ENCODE results near the gene MS4A4A. TPM values are rescaled to one million over a fixed set of nuclear protein-coding genes. Genes with fewer than 3 reads are reported as not detected.

Gene MS4A4A
- polyA plus RNA-seq, 1 donor from 2014 or later, result not detected

DNA sequence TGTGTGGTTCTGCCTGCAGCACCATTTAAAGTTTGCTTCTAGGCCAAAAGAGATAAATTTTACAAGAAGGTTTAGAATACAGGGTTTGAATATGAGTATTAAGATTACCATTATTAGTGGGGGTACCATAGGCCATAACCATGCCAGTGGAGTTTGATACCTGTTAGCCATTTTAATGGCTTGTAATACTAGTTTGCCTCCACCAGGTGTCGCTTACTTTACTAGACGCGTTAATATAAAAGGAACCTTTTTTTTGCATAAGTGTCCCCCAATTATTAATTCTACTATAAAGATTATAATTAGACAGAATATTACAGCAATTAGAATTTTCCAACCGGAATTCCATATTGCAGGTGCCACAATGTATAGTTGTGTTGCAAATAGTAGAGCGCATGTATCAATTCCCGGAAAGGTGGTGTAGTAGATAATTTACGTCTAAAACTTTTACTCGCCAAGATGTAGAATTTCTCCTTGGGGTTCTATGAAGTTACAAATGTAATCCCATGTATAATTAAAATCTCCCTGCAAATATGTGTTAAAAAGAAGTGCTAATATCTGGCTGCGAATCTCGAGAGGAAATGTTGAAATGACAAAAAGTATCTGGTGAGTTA, 62.7 kb downstream of the MS4A4A start:
- TF ChIP-seq, protein P1, sequence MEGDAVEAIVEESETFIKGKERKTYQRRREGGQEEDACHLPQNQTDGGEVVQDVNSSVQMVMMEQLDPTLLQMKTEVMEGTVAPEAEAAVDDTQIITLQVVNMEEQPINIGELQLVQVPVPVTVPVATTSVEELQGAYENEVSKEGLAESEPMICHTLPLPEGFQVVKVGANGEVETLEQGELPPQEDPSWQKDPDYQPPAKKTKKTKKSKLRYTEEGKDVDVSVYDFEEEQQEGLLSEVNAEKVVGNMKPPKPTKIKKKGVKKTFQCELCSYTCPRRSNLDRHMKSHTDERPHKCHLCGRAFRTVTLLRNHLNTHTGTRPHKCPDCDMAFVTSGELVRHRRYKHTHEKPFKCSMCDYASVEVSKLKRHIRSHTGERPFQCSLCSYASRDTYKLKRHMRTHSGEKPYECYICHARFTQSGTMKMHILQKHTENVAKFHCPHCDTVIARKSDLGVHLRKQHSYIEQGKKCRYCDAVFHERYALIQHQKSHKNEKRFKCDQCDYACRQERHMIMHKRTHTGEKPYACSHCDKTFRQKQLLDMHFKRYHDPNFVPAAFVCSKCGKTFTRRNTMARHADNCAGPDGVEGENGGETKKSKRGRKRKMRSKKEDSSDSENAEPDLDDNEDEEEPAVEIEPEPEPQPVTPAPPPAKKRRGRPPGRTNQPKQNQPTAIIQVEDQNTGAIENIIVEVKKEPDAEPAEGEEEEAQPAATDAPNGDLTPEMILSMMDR (IDR thresholded peaks at IDR 0.05; ENCODE audit: poor library complexity, severe bottlenecking), result peak; percentile 42
- TF ChIP-seq TAF1 (IDR thresholded peaks at IDR 0.05; ENCODE audit: low read depth) (no peak), SMC3 (conservative IDR thresholded peaks at IDR 0.05; ENCODE audit: poor library complexity) (no peak), MXI1 (conservative IDR thresholded peaks at IDR 0.05; ENCODE audit: poor library complexity, severe bottlenecking) (no peak), EZH2 (IDR thresholded peaks at IDR 0.05; ENCODE audit: borderline replicate concordance, insufficient read depth, low read length, poor library complexity, severe bottlenecking) (no peak)
- H3K27ac ChIP-seq (ENCODE audit: low read length), result no peak overlapping the region

DNA sequence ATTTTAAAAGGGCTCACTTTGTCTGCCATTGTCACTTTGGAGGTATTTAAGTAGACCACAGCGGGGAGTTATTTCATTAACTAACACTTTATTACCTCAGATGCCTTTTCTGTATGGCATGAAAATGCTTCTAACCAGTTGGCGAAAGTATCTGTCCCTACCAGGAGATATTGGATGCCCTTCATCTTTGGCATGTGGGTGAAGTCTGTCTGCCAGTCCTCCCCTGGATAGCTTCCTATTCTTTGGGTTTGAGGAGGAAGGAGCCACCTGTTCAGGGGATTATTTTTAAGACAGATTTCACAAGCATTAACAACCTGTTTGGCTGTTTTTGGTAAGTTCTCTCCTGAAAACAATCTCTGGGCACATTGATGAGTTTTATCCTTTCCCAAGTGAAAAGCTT, 63.7 kb downstream of the MS4A4A start:
- Histone ChIP-seq H3K36me3 (ENCODE audit: insufficient read depth, low read length) (no peaks in the 10 kb centered on the region), H3K9me2 (ENCODE audit: insufficient read depth, low read length) (no peaks in the 10 kb centered on the region), H2AFZ (ENCODE audit: low read depth, low read length) (no peak overlapping the region), H4K20me1 (ENCODE audit: insufficient read depth) (no peaks in the 10 kb centered on the region), H3K9ac (ENCODE audit: low read length) (no peak overlapping the region), H3K79me2 (replicated peaks; ENCODE audit: insufficient read depth, low read length) (no peaks in the 10 kb centered on the region), H3K4me2 (ENCODE audit: low read length) (no peak overlapping the region), H3F3A (ENCODE audit: insufficient read depth, low read length, poor library complexity, severe bottlenecking) (no peaks in the 10 kb centered on the region), H3K4me3 (ENCODE audit: low read length) (no peak overlapping the region), H3K9me3 (ENCODE audit: low read length) (no peaks in the 10 kb centered on the region), H3K27ac (ENCODE audit: low read length) (no peak overlapping the region), H3K27me3 (ENCODE audit: insufficient read depth, low read depth, low read length) (no peaks in the 10 kb centered on the region)
- TF ChIP-seq RAD21 (conservative IDR thresholded peaks at IDR 0.05) (no peak), MXI1 (conservative IDR thresholded peaks at IDR 0.05; ENCODE audit: poor library complexity, severe bottlenecking) (no peak), POLR2AphosphoS5 (IDR thresholded peaks at IDR 0.05) (no peak), SMC3 (conservative IDR thresholded peaks at IDR 0.05; ENCODE audit: poor library complexity) (no peak), EZH2 (IDR thresholded peaks at IDR 0.05; ENCODE audit: borderline replicate concordance, insufficient read depth, low read length, poor library complexity, severe bottlenecking) (no peak), TAF1 (IDR thresholded peaks at IDR 0.05; ENCODE audit: low read depth) (no peak), EP300 (conservative IDR thresholded peaks at IDR 0.05; ENCODE audit: poor library complexity, severe bottlenecking) (no peak)
- TF ChIP-seq, protein P2, sequence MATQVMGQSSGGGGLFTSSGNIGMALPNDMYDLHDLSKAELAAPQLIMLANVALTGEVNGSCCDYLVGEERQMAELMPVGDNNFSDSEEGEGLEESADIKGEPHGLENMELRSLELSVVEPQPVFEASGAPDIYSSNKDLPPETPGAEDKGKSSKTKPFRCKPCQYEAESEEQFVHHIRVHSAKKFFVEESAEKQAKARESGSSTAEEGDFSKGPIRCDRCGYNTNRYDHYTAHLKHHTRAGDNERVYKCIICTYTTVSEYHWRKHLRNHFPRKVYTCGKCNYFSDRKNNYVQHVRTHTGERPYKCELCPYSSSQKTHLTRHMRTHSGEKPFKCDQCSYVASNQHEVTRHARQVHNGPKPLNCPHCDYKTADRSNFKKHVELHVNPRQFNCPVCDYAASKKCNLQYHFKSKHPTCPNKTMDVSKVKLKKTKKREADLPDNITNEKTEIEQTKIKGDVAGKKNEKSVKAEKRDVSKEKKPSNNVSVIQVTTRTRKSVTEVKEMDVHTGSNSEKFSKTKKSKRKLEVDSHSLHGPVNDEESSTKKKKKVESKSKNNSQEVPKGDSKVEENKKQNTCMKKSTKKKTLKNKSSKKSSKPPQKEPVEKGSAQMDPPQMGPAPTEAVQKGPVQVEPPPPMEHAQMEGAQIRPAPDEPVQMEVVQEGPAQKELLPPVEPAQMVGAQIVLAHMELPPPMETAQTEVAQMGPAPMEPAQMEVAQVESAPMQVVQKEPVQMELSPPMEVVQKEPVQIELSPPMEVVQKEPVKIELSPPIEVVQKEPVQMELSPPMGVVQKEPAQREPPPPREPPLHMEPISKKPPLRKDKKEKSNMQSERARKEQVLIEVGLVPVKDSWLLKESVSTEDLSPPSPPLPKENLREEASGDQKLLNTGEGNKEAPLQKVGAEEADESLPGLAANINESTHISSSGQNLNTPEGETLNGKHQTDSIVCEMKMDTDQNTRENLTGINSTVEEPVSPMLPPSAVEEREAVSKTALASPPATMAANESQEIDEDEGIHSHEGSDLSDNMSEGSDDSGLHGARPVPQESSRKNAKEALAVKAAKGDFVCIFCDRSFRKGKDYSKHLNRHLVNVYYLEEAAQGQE (IDR thresholded peaks at IDR 0.05; ENCODE audit: borderline replicate concordance), result no peak
- TF ChIP-seq, protein P1 (IDR thresholded peaks at IDR 0.05; ENCODE audit: poor library complexity, severe bottlenecking), result no peak

More for the DNA sequence above, 62.7 kb downstream of the MS4A4A start:
- no peak overlapping the region for H3K4me2 ChIP-seq (ENCODE audit: low read length)
- no peaks in the 10 kb centered on the region for H3K79me2 ChIP-seq (replicated peaks; ENCODE audit: insufficient read depth, low read length)
- no peaks in the 10 kb centered on the region for H4K20me1 ChIP-seq (ENCODE audit: insufficient read depth)
- H3K9me3 ChIP-seq (ENCODE audit: low read length), result no peaks in the 10 kb centered on the region
- H3K4me3 ChIP-seq (ENCODE audit: low read length), result no peak overlapping the region
- H3F3A ChIP-seq (ENCODE audit: insufficient read depth, low read length, poor library complexity, severe bottlenecking), result no peaks in the 10 kb centered on the region
- no peak overlapping the region for H2AFZ ChIP-seq (ENCODE audit: low read depth, low read length)
- no peaks in the 10 kb centered on the region for H3K27me3 ChIP-seq (ENCODE audit: insufficient read depth, low read depth, low read length)
- no peak overlapping the region for H3K9ac ChIP-seq (ENCODE audit: low read length)
- no peaks in the 10 kb centered on the region for H3K9me2 ChIP-seq (ENCODE audit: insufficient read depth, low read length)
- no peaks in the 10 kb centered on the region for H3K36me3 ChIP-seq (ENCODE audit: insufficient read depth, low read length)
